Activated T-cell treated with anti-CD3 and anti-CD28 coated beads, Interleukin-2, amount 50 U/mL, for 48 hours (primary cell): ENCODE measurements around the gene ZIC1.

ENCODE experiments used
- DNase-seq, 2 experiments: peaks; one replicate each; pipeline ENCODE4 v3.0.0-alpha.2; 2020

The ZIC1 gene

DNA sequence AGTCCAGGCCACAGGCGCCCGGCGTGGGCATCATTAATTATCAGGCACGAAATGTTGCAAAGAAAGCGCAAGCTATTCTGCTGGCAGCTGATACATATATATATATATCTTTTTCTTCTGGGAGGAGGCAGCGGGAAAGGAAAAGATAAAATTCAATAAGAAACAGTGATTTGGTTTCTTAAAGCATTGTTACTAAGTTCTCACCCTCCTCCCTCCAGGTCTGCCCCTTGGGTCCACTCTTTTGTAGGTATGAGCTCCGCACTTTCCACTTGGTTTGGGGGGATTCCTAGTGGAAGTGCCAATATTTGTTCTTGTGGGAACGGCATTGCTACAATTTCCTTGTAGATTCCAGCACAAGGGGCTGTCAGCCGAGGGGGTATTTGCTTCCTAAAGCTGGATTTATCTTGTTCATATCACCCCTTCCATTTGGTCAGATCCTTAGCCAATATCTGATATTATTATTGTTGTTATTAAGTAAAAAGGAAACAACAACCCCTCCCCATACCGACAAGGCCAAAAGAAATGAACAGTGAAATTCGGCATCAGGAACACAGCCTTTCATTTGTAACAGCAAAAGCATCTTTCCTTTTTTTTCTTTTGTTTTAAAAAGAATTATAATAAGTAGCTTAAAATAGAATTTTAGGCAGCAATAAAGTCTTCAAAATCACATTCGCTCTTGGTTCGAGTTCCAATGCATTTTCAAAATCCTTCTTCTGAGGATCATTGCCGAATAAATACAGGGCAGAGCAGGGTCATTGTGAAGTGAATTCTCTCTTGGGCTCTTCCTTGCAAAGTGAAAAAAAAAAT, 15.6 kb downstream of the ZIC1 start:
- DNase-seq = no peak

DNA sequence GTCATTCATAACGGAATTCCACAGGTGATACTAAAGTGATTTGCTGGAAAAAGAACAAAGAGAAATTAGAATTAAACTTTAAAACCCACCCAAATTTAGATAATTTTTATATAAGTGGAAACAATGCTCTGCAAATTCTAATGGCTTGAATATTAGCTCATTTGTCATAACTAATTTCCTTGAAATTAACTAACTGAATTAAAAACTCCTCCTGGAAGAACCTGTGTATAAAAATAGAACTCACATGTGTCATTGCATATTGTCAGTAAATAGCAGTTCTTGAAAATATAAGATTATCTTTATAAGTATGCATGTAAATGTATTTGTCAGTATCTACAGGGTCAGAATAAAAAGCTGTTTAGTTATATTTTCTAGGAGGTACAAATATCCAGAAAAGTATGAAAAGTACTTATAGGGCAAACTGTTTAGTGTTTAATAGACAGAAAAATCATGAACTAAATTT, 16.3 kb downstream of the ZIC1 start:
- no peak for DNase-seq

DNA sequence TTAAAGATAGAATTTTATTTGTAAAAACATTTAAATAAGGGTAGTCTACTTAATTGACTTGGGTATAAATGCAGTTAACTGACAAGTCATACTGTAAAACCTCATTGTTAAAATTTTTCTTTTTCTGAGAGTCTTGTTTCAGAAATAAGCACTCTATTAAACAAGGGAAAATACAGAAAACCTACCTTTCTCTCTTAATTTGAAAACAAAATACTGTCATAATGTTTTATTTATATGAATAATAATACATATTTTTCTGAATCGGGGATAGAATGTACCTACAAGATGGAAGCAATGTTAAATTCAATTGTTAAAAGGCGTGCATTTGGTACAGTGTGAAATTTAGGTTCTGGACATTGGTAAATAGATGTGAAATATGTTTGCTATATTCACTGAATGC, 17.8 kb downstream of the ZIC1 start:
- DNase-seq = no peak

DNA sequence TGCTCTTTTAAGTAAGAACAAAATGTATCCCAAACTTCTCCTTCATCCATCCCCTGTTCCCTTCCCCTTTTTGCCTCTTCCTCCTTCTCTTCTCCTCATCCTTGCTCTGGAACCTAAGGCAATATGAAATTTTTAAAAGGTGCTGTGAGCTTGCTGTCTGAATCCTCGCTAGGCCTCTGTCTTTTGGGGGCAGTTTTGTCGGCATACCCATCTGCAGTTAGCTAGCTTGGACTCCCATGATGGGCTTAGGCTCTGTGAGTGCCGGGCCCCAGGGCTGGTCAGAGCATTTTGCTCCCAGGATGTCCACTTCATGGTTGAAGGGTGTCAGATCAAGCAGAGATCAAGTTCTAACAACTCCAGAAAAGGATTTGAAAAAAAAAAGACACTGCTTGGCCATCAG, 18.6 kb downstream of the ZIC1 start:
- DNase-seq = no peak

- no peak for DNase-seq
Observed at GRCh38 chr3:147428326-147428725, 19.2 kb downstream of the ZIC1 start.

DNA sequence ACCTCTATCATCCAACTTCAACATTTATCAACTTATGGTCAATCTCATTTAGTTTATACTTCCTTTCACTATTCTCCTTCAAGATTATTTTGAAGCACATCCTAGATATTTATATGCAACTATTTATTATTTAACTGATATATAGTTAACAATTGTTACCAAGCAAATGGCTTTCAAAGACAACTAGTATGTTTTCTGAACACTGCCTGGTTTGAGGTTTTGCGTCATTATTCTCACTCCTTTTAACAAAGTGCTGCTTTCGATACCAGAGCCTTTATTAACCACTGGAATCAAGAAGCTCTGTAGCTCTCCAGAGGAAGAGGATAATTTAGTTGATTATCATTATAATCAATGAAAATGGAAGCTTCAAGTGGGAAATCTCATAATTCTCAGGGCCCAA, 19.6 kb downstream of the ZIC1 start:
- DNase-seq = no peak

- DNase-seq = no peak
Observed at GRCh38 chr3:147431751-147432150, 22.6 kb downstream of the ZIC1 start.

GRCh38 chr3:147447224-147447623, 38.1 kb downstream of the ZIC1 start:
- no peak for DNase-seq

GRCh38 chr3:147449669-147450068, 40.5 kb downstream of the ZIC1 start:
- DNase-seq = no peak

DNA sequence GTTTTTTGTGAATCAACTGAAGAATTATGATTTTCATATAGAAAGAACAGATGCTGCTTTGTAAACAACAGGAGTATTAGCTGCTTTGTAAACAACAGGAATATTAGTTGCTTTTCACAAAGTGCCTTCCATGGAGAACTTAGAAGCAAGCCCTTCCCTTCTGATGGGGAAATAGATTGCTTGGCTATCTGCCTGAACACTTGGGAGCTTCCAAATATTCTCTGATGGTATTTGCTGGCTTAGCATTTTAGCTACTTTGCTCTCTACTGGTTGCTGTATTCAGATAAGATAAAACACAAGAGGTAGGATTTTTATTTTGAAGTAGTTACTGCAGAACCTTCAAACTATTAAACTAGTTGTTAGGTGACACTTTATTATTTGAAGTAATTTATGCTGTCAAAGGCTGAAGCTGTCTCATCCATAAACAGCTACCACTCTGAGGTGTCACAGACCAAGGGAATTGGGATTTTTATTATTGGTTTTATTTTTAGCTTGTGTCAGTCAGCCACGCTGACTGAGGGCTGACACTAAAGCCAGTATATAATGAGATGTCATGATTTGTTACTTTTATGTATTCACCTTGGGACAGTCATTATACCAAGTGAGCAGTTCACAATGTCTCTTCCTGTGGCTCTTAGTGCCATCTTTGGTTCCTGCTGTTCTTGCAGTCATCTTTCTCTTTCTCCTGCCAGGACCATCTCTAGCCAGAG, 50.0 kb downstream of the ZIC1 start:
- no peak for DNase-seq

DNA sequence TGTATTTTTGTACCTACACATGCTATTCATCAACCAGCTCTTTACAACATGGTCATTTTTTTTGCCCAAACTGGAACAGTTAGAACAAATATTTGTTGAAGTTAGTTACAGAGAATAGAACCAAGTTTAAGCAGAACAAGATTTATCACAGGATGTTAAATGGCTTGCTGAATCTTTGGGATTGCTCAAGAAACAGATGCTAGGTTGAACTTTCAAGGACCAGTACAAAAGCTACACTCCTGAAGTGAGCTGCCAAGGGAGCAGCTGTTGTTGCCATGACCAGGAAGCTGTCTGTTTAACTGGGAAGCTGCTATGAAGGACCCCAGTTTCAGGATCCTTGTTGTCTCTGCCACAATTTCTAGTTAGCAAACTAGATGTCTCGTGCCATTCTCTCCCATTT, 53.7 kb downstream of the ZIC1 start:
- DNase-seq = no peak
